Measurements from ENCODE around the gene CDH4.

The CDH4 gene

DNA sequence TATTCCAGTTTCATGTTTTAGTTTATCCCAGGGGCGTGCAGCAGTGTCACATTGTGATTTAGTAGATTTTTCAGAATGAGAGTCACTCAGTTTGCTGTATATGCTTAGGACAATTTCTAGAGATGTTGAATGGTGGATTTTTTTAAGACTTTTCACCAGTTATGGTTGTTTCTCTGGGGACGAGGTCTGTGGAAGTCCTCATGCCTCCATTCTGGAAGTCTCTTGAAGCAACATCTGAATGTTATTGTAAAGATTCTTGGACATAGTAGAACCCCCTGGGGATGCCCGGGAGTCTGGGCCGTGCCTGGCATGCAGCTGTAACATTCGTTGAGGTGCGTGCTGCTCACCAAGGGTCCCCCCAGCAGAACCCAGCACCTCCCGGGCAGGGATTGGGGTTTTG lies 341.5 kb downstream of the CDH4 start:
- no peak for DNase-seq

DNA sequence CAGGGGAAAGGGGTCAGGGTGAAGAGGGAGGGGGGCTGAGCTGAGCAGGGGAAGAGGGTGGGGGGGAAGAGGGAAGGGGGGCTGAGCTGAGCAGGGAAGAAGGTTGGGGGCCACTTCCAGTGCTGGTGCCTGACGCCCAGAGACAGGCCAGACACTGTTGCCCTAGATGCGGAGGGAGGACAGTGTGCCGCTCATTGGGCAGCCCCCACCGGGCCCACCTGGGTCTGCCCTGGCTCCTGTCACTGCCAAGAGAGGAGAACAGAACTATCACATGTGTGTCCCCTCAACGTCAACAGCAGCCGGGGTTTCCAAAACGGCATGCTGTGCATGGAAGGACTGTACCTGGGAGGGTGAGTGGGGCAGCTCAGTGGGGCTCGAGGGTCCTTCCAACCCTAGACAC lies 342.1 kb downstream of the CDH4 start:
- DNase-seq, result no peak

DNA sequence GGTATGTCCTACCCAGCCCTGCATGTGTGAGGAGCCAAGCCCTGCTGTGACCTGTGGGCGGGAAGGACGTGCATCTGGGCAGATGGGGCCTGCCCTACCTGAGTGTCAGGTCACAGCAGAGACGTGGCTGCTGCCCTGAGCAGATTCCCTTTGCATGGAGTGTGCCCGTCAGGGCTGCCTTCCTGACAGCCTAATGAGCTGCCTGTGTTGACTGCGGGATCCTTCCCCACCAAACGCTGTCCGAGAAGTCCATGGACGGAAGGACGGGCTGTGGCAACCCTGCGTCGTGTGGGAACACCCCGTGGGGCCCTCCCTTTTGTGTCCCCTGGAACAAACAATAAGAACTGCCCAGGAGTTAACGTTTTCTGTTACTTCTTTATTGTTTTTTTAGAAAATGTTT lies 343.2 kb downstream of the CDH4 start:
- no peak for DNase-seq

DNA sequence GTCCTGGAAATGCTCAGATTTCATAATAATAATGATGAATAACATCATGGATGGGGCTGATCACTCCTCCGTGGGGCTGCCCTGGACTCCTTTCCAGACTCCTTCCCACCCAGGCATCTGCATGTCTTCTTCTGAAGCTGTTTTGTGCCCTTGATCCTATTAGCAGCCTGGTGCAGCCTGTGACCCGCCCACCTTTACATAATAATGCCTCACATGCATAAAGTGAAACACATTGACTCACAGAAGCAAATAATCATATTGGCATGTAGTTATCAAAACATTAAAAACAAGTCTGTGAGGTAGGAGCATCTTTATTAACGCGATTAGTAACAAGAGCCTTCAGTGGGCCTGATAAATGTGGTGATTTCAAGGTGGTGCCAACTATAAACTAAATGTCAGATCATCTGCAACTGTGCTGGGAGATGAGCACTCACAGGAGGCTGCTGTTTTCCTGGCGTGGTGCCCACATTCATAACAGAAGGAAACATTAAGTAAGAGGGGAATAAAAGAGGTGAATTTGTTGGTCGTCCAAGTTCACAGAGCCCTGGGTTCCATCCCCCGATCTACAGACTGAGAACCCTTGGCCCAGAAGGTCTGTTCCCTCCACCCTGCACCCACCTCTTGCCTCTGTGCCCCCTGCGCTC lies 344.7 kb downstream of the CDH4 start:
- DNase-seq, result no peak

DNA sequence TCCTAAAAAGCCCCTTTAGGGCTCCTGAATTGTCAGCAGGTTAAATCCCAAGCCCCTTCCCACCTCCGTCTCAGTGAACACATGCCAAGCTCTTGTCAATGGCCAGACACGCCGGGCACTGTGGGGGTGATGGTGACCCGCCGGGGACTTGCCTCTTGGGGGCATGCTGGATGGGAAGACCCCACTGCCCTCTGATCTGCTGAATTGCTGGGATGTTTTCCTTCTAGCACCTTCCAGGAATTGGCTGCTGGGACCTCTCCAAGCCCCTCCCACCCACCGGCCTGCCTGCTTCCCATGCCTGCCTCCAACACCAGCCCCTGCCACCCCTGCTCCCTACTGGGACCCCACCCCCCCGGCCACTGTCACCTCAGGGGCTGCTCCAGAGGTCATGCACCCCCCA lies 345.9 kb downstream of the CDH4 start:
- no peak for DNase-seq

DNA sequence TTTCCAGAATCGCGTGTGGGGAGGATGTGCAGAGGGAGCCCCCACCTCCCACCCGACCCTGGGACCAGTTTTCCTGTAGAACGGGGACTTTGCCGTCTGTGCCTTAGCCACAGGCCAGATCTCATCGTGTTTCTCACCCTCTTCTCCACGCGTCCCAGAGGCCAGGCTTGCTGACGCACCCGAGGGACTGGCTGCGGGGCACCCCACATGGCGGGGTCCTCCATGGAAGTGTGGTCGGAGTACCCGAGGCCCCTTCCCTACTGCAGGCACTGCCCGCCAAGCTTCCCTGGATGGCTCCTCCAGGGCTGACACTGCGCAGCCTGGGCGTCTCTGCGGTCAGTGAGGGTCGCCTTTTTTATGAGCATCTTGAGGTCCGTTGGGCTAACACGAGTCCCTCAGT lies 346.5 kb downstream of the CDH4 start:
- no peak for DNase-seq

DNA sequence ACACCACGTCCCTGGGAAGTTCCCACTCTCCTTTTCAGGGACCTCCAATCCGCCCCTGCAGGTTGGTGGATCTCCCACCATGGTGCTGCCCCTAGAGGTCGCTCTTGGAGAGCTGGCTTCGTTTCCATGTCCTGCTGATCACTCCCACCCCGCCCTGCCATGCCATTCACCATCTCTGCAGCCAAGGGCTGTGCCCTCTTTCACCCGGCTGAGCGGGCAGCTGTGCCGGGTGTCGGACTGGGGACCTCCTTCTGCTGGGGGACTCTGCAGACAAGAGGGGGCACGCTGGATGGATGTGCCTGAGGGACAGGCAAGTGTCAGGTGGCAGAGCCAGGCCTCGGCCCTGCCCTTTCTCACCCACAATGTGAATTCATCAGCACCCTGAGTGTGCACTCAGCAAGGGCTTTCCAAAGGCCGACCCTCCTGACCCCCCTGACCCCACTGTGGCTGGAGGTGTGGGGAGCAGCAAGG lies 347.0 kb downstream of the CDH4 start:
- no peak for DNase-seq

DNA sequence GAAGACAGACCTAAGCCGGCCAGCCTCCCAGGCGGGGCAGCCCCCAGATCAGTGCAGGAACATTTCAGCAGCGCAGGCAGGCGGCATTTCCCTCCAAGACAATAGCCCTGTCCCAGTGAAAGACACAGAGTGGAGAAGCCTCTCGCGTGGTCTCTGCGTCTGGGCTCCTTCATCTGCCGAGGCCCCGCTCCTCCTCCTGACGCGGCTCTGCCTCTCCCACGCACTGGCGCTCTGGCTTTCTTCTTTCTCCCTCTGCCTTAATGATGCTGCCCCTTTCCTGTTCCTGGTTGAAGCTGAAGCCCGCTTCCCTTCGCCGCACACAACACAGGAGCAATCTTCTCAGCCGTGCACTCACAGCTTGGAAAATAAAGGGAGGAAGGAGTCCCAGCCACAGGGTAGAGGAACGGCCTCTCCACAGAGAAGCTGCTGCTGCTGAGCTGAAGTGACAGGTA lies 347.5 kb downstream of the CDH4 start:
- DNase-seq, result no peak

DNA sequence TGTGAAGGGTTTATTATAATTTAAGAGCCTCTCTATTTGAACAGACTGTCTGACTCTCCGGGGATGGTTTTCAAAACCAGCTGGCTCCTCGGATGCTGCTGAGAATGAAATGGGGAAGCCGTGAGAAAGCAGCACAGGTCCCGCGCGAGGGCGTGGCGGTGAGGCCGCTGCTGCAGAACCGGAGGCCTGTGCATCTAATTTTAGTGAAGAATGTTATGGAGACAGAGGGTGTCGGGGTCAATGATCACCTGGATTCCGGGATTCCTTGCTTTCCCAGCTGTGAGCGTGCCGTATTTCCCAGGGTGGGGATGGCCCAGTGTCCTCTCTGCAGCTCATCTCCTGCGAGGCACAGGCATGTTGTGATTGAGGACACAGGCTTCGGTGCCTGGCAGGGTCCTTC lies 348.0 kb downstream of the CDH4 start:
- no peak for DNase-seq

DNA sequence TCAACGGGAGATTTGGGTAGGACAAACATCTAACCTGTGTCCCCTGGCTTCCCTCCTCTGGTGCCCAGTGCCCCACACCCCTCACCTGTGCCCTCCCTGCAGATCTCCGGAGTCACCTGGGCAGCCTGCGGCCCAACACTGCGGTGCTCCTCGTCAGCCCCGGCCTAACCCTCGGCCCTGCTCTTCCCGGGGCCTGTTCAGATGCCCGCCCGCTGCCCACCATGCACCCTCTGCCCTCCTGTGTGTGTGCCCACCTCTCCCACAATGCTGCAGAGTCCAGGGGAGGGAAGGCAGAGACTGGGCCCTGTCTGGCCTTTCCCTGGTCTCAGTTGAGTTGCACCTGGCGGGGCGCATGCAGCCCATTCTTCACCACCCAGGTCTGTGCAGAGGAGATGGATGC lies 349.3 kb downstream of the CDH4 start:
- DNase-seq, result no peak

DNA sequence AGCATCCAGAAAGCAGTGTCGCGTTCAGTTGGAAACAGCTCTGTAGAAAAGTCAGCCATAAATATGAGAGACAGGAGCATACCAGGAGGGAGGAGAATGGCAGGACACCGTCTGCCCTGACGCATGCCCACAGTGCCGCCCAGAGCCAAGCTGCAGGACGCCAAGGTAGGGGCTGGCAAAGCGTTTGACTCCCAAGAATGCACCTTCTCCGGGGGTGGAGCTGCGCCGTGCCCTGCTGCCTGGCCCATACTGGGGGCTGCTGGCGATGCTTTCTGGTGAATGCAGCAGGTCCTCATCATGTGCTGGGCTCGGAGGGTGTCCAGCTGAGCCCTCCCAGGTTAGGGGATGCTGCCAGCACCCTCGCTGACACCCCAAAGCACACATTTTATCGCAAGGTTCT lies 349.8 kb downstream of the CDH4 start:
- no peak for DNase-seq

DNA sequence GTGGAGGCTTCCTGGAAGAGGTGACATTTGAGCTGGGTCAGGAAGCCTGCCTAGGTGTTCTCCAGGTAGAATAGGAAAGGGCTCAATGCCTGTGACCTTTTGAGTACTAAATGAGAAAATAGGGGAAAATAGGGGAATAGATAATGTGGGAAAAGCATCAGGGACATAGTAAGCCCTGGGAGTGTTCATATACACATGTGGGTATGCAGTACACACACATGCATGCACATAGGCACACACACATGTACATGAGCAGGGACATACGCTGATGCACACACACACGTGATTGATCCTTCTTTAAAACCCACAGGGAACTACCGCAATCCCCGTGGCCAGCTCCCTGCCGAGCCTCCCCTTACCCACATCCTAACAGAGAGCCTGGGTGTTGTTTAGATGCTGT lies 351.7 kb downstream of the CDH4 start:
- no peak for DNase-seq

DNA sequence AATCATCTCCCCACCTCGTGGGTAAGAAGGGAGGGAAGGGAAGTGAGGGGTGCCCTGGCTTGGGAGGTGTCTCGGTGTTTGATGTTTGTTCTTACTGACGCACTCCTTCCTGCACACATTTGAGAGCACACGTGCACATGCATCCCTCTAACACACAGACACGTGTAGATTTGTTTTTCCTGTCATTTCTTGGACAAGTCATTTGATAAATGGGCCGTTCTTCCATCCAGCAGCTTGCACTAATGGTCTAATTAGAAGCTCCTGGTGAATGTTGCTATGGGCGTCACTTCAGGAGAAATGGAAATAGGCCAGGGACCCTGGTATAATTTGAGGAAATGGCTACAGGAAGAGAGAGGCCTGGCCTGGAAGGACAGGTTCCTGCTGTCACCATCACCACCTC lies 352.5 kb downstream of the CDH4 start:
- DNase-seq, result no peak

DNA sequence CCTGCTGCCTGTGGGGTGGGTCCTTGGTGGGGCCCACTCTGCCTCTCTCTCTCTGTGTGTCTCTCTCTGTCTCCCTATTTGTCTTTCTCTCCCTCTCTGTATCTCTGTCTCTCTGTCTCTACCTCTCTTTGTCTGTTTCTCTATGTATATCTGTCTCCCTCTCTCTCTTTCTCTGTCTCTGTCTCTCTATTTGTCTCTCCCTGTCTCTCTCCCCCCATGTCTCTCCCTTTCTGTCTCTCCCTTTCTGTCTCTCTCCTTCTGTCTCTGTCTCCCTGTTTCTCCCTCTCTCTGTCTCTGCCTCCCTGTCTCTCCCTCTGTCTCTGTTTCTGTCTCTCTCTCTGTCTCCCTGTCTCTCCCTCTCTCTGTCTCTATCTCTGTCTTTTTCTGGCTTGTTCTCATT lies 353.2 kb downstream of the CDH4 start:
- DNase-seq, result no peak

DNA sequence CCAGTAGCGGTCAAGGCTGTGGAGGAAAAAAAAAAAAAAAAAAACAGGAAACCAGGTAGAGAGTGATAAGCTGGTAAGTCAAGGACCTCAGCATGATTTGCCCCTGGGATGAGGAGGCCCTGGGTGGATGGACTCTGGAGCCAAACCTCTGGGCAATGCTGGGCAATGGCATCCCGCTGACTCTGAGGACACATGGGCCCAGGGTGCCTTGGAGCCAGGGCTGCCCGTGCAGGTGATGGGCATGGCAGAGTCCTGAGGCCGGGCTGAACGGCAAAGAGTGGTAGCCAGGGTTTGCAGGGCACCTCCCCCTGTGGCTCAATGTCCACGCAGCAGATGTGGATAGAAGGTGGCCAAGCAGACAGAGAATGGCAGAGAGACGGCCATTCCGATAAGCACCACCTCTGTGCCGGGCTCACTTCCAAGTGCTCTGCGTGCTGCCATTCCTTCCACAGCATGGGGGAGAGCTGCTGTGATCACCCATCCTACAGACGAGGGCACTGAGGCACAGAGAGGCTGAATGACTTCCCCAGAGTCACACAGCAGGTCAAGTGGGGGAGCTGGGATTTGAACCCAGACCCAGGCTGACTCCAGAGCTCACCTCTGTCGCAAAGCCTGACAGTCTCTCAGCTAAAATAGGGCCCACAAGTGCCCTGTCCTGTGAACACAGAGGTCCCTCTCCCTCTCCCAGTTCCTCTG lies 353.9 kb downstream of the CDH4 start:
- no peak for DNase-seq

DNA sequence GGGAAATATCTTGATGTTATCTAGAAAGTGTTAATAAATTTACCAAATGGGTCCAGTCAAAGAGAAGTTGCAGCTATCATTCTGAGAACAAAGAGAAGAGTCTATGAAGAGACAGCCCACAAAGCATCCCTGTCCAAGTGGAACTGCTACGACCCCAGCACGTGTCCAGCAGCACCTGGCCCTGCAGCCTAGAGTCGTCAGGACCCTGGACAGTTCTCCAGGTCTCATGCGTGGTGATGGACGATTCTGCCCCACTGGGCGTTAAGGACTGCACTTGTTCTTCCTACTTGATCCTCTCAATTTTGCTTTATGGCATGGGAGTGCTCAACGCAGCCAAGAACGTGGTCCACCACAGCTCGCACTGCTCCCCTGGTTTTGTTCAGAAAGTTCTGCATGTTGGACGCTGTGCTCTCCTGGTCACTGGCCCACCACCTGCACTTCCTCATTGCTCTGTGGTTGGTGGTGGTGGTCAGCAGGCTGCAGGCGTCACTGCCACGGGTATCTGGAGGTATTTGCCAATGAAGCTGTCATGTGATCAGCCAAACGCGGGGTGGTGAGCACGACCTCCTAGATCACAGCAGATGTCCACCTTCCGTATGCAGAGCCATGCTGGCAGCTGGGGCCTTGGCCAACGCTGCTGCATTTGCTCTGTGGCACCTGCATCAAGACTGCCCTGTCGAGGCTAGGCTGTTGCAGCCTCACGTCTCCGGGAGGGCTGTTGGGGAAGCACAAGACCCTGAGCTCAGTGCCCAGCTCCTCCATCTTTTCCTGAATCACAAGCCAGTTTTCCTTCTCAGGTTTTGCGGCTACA lies 356.4 kb downstream of the CDH4 start:
- no peak for DNase-seq

DNA sequence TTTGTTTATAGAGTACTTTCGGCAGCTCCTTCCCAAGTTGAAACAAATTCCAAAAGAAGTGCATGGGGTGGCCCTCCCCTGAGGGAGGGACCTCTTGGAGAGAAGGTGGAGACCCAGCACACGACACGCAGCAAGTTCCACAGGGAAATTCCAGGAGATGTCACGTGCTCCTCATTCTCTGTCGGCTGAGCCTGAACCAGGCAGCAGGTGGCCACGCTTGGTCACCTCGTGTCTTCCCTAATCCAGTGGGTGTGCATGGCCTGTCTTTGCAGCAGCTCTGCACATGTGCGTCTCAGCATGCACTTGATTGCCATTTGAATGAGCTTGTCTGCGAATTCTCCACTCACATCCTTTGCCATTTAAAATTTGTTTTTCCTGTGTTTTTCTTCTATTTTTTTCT lies 357.4 kb downstream of the CDH4 start:
- no peak for DNase-seq

DNA sequence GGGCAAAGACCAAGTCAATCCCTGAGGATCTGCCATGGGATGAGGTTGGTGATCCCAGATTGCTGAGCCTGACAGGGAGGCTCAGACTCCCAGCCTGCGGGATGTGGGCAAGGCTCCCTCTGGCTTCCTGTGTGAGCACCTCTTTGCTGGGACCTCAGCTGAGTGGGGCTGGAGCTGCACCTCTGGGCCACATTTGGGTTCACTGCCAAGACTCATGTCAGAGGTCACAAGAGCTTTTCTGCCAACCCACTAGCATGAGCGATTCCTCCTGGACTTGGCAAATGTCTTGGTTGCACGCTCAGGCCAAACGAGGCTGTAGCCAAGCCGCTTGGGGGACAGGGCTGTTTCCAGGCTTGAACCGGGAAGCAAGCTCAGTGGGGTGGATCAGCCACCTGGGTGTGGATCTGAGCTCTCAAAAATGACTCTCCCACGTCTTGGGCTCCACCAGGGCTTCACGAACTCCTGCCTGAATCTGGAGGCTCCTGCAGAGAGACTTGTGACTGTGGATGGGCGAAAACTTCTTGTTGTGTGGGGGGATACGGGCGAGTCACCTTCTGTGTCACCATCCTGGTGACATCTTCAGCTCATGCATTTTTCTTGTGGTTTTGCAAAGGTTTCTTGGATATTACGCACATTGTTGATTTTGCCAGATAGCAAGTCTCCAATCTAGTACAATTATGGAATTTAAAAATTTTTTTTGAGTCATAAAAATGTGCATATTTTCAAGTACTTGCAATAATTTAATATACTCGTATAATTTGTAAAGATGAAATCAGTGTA lies 359.5 kb downstream of the CDH4 start:
- DNase-seq, result no peak

DNA sequence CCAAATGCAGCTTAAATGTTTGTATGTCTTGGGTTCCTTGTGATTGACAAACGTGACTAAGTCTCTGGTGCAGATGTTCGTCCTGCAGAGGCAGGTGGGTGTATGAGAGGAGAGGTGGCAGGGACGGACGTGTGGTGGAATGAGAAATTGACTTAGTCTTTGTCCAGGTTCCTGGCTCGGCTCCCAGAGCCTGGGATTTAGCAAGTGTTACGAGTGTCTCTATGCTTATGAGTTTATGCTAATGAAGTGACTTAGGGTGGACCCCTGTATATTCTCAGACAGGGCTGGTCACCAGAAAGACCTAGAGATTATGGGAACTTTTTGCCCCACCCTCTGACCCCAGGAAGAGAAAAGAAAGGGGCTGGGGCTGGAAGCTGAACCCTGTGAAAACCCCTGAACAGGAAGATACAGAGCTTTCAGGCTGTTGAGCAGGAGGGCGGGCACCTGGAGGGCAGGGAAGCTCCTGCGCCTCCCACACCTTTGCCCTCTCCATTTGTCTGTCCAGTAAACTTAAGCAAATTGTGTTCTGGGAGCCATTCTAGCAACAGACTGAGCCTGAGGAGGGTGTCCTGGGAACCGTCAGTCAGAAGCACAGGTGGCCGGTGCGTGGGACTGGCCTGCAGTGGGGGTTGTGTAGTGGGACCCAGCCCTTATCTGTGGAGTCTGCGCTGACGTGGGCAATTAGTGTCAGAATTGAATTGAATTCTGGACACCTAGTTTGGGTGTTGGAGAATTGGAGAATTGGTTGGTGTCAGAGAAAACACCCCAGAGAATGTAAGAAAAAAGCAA lies 362.1 kb downstream of the CDH4 start:
- DNase-seq, result no peak

DNA sequence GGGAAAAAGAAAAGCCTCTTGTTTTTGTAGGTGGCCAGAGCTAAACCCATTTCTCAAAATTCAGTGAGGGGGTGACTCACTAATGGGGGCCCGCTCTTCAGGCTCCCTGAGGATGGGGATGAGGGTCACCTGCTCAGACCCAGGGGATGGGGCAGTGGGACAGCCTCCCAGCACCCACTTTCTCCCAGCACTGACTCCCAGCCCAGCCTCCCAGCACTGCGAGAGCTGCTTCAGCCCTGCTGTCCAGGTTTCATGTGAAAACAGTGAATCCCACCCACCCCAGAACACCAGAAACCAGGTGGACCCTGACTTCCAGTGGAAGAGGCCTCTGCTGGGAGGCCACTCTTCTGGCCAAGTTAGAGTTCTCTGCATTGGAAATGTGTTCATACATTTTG lies 362.6 kb downstream of the CDH4 start:
- no peak for DNase-seq

DNA sequence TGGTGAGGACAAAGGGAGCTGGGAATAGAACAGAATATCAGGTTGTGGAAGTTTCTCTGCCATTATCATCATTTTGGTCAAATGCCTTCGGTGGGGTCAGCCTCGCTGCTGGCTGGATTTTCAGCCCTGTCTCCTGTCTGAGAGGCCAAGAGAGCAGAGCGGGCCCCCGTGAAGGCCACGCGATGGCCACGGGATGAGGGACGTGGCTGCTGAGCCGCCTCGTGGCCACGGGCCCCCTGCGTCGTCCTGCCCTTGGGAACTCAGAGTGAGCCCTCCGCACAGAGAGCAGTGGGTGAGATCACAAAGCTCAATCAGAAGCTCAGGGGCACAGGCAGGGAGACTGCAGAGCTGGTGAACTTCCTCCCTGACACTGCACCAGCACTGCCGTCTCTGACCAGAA lies 363.7 kb downstream of the CDH4 start:
- DNase-seq, result no peak

DNA sequence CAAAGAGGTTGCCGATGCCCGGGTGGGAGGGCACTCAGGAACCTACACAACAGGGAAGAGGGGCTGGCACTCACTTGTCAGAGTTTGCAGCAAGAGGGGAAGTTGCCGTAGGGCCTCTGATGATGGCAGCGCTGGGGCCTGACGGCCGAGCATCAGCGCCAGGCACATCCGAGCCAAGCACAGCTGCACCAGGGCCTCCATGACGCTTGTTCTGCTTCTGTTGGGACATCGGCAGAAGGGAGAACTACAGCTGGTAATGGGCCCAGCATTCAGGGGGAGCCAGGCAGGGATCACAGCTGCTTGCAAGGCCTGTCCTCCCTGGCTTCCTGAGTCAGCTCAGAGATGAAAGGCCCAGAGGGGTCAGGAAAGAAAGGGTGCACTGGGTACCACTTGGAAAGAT lies 367.7 kb downstream of the CDH4 start:
- DNase-seq, result no peak
